Breast epithelium (tissue), 4 donors: ENCODE measurements around the gene DCST1. TPM values are rescaled to one million over a fixed set of nuclear protein-coding genes. Genes with fewer than 3 reads are reported as not detected.
A peak's percentile ranks its signal among the peaks of the same experiment; 100 is the strongest.

Source experiments
- DNase-seq, 2 donors: peaks; one replicate each; pipeline ENCODE4 v3.0.0-alpha.2; 2019; ENCODE audit warnings: low spot score in 2 of 2
- H3K27ac ChIP-seq, 2 donors: fragments of 200-600 bp; sonication (generic) in 1 of 2; one replicate each; pipeline ENCODE4 v1.5.1; 2016 to 2019; ENCODE audit warnings: mild to moderate bottlenecking in 1 of 2
- H3K27me3 ChIP-seq, 2 donors: fragments of 200-600 bp; sonication (generic) in 1 of 2; one replicate each; pipeline versions ENCODE4 v1.5.1 to v1.6.0; 2017 to 2019; ENCODE audit warnings: control low read depth in 1 of 2, mild to moderate bottlenecking in 1 of 2
- H3K36me3 ChIP-seq: fragments of 200-600 bp; one replicate; pipeline ENCODE4 v1.5.1; 2019
- H3K4me1 ChIP-seq, 2 donors: fragments of 200-600 bp; sonication (generic); one replicate each; pipeline ENCODE4 v1.5.1; 2016 to 2019; ENCODE audit warnings: control low read depth in 1 of 2
- H3K4me3 ChIP-seq, 3 donors: fragments of 200-600 bp; sonication (generic); 1 replicate in 2 of 3; 2 replicates in 1 of 3; pipeline ENCODE4 v1.5.1; 2016 to 2019; ENCODE audit warnings: mild to moderate bottlenecking in 3 of 3, moderate library complexity in 2 of 3
- H3K9me3 ChIP-seq, 2 donors: fragments of 200-600 bp; sonication (generic) in 1 of 2; one replicate each; pipeline ENCODE4 v1.5.1; 2016 to 2019; ENCODE audit warnings: control low read depth in 1 of 2
- POLR2A ChIP-seq: fragments of 450-650 bp; IDR thresholded peaks from one replicate; pipeline ENCODE4 v1.6.1; 2016; ENCODE audit warnings: antibody characterized with exemption, mild to moderate bottlenecking, moderate library complexity
- POLR2AphosphoS5 ChIP-seq, 3 donors: sonication (generic); formaldehyde crosslinking; IDR thresholded peaks; one replicate each; pipeline ENCODE4 v1.6.1; 2017; ENCODE audit warnings: antibody characterized with exemption in 3 of 3
- intact Hi-C: fragments of 100-400 bp; cut with DNase I; formaldehyde crosslinking; loops from one replicate; pipeline ENCODE4 v1.15.1; 2023; ENCODE audit warnings: low total_unique reads
- total RNA-seq, 3 donors: library from RNA; depleted of rRNA; stranded (reverse); fragments of >200 nt; gene quantifications; one replicate each; pipeline ENCODE4 v1.1.0, GENCODE V29; 2016
- TF ChIP-seq, protein P1 (sequence below), 3 donors: fragments of 450-650 bp; IDR thresholded peaks; one replicate each; pipeline ENCODE4 v1.5.1; 2016 to 2017; ENCODE audit warnings: antibody characterized with exemption in 3 of 3, mild to moderate bottlenecking in 3 of 3, moderate library complexity in 3 of 3

DCST1 gene
- total RNA-seq, 3 donors from 2014 or later = 0.16 to 0.66 (median 0.44) TPM

DNA sequence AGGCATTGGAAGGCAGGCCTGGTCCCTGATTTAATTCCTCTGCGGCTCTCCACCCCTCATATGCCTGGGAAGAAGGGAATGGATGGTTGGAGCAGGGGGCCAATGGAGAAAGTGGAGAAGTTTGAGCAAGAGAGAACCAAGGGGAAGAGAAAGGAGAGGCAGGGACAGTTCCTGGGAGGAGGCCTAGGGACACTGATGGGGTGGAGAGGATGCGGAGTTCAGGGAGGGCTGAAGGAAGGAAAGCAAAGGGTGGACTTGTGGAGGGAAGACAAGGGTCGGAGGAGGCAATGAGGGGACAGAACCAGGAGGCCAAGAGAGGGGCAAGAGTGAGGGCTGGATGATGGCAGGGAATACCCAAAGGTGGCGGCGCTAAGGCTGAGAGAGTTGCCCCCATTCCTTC is 23.9 kb upstream of the DCST1 start:
- H3K4me1 ChIP-seq = peaks cover 31 to 47% of the 10 kb centered on the region in 2 donors
- DNase-seq = no peak
- no peaks in the 10 kb centered on the region for H3K9me3 ChIP-seq
- intact Hi-C loops = no loop called here
- H3K36me3 ChIP-seq = no peaks in the 10 kb centered on the region
- H3K27me3 ChIP-seq = no peaks in the 10 kb centered on the region
- TF ChIP-seq, protein P1, sequence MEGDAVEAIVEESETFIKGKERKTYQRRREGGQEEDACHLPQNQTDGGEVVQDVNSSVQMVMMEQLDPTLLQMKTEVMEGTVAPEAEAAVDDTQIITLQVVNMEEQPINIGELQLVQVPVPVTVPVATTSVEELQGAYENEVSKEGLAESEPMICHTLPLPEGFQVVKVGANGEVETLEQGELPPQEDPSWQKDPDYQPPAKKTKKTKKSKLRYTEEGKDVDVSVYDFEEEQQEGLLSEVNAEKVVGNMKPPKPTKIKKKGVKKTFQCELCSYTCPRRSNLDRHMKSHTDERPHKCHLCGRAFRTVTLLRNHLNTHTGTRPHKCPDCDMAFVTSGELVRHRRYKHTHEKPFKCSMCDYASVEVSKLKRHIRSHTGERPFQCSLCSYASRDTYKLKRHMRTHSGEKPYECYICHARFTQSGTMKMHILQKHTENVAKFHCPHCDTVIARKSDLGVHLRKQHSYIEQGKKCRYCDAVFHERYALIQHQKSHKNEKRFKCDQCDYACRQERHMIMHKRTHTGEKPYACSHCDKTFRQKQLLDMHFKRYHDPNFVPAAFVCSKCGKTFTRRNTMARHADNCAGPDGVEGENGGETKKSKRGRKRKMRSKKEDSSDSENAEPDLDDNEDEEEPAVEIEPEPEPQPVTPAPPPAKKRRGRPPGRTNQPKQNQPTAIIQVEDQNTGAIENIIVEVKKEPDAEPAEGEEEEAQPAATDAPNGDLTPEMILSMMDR (IDR thresholded peaks at IDR 0.05) = no peak
- no peak for TF ChIP-seq POLR2A
- no peak for TF ChIP-seq POLR2AphosphoS5 (IDR thresholded peaks at IDR 0.05)
- H3K27ac ChIP-seq = peak overlapping the region; percentile 98 to 99
- peak overlapping the region; percentile 33 to 73 (median 63) for H3K4me3 ChIP-seq

DNA sequence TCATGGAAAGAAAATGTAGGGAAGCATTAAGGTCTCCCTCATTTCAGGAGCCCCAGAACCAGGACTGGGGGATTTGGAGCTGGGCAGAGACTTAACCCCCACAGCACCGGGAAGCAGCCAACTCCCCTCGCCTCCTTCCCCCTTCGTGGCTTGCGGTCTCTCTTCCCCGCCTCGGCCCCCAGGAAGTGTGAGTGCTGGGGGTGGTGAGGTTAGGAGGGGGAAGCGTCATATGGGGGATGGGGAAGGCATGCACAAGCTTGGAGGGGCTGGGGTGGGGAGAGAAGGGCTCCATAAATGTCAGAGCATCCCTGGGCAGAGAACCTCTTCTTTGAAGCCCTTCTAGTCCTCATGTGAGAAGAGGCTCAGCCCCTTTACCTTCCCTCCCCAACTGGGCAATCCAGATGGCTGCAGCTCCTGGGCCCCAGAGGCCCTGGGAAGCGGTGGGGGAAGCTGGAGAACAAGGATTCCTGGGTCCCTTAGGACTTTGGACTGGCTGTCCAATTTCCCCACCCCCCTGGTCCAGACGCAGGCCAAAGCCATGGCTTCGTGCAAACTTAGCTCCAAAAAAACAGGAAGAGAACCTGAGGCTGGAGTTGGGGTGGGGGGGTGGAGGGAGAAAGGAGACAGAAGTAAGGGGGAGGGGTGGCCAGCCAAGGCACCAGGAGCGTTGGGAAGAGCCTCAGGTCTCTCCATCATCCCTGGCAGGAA is 23.3 kb upstream of the DCST1 start:
- Histone ChIP-seq H3K27ac (peak overlapping the region; percentile 98 to 99), H3K27me3 (no peaks in the 10 kb centered on the region), H3K4me1 (peaks cover 28 to 42% of the 10 kb centered on the region in 2 donors), H3K9me3 (no peaks in the 10 kb centered on the region), H3K4me3 (peak overlapping the region; percentile 33 to 73 (median 63)), H3K36me3 (no peaks in the 10 kb centered on the region)
- intact Hi-C loops = no loop called here
- TF ChIP-seq POLR2AphosphoS5 (IDR thresholded peaks at IDR 0.05) (no peak), POLR2A (no peak)
- TF ChIP-seq, protein P1 (IDR thresholded peaks at IDR 0.05) = no peak
- no peak for DNase-seq

GRCh38 chr1:155011004-155011416 is 22.6 kb upstream of the DCST1 start:
- no peak for TF ChIP-seq POLR2A
- no peak for TF ChIP-seq POLR2AphosphoS5 (IDR thresholded peaks at IDR 0.05)
- TF ChIP-seq, protein P1 (IDR thresholded peaks at IDR 0.05) = no peak
- Histone ChIP-seq H3K27me3 (no peaks in the 10 kb centered on the region), H3K4me3 (peak overlapping the region in 2 of 3 donors; percentile 63 to 73), H3K27ac (peak overlapping the region; percentile 98 to 99), H3K4me1 (peaks cover 28 to 36% of the 10 kb centered on the region in 2 donors), H3K36me3 (no peaks in the 10 kb centered on the region), H3K9me3 (no peaks in the 10 kb centered on the region)
- intact Hi-C loops = no loop called here
- DNase-seq = no peak

- Histone ChIP-seq H3K36me3 (no peaks in the 10 kb centered on the region), H3K27me3 (no peaks in the 10 kb centered on the region), H3K27ac (peak overlapping the region; percentile 98 to 99), H3K4me1 (peaks cover 28 to 32% of the 10 kb centered on the region in 2 donors), H3K4me3 (peak overlapping the region in 2 of 3 donors; percentile 63 to 73), H3K9me3 (no peaks in the 10 kb centered on the region)
- intact Hi-C loops = loop anchor here (1.0 kb wide), 1 partner anchor 22 kb away; no protein-coding TSS in a partner anchor
- TF ChIP-seq, protein P1 (IDR thresholded peaks at IDR 0.05) = no peak
- TF ChIP-seq POLR2A (no peak), POLR2AphosphoS5 (IDR thresholded peaks at IDR 0.05) (no peak)
- DNase-seq = no peak
These were observed 22.1 kb upstream of the DCST1 start for GRCh38 chr1:155011437-155012025.

DNA sequence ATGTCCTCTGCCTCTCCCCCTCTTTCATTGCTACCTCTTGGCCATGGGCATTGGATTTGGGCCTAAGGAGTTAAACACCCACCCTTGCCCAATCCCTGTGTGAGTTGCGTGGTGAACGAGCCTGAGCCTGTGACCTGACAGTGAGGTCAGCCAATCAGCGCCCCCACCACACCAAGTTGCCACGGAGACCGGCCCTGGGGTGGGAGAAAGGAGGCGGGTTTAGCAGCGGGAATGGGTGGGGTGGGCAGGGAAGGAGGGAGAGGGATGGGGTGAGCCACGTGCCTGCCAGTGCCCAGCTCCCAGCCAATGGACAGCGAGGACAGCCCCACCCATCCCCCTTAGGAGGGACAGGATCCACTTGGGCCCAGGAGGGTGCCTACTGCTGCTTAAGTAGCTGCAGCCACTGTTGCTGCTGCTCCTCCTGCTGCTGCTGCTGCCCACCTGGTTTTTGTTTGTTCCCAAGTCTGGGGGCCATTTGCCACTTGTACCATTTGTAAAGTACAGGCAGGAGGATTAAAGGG is 21.5 kb upstream of the DCST1 start:
- intact Hi-C loops = loop anchor here (1.0 kb wide), 1 partner anchor 23 kb away; no protein-coding TSS in a partner anchor
- peaks cover 26 to 27% of the 10 kb centered on the region in 2 donors for H3K4me1 ChIP-seq
- no peaks in the 10 kb centered on the region for H3K9me3 ChIP-seq
- peak overlapping the region; percentile 98 to 99 for H3K27ac ChIP-seq
- DNase-seq = peak in 1 of 2 donors; percentile 75
- no peaks in the 10 kb centered on the region for H3K27me3 ChIP-seq
- TF ChIP-seq POLR2A = no peak
- TF ChIP-seq, protein P1 (IDR thresholded peaks at IDR 0.05) = no peak
- TF ChIP-seq POLR2AphosphoS5 (IDR thresholded peaks at IDR 0.05) = no peak
- peak overlapping the region in 2 of 3 donors; percentile 63 to 73 for H3K4me3 ChIP-seq
- H3K36me3 ChIP-seq = no peaks in the 10 kb centered on the region
